GM12892 (cell line): ENCODE data around the gene SAYSD1.

Source experiments
- POLR2A ChIP-seq: IDR thresholded peaks from 2 replicates; pipeline ENCODE4 v1.6.1; 2011; ENCODE audit warnings: low read depth, low read length, control low read depth
- POLR2AphosphoS5 ChIP-seq: IDR thresholded peaks from 2 replicates; pipeline ENCODE4 v1.6.1; 2011; ENCODE audit warnings: low read depth, low read length, control low read depth

DNA sequence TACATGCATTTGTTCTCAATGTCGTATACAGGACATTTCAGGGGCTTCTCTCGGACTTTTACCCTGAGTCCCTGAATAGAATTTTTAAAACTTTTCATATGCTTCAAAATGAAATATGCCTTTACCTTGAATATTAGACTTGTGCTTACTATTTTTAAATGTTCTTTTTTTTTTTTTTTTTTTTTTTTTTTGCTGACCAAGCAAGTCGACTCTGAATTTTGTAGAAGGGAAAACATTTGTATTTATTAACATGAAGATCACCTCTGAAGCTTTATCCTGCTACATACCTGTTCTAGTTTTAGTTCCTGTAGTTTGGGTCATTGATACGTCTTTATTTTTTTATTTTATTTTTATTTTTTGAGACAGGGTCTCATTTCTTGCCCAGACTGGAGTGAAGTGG lies 39.7 kb upstream of the SAYSD1 start:
- TF ChIP-seq POLR2A (no peak), POLR2AphosphoS5 (no peak)
